MM.1S (cell line): Measurements from ENCODE around the gene GLTPD2.

Source experiments
- EZH2phosphoT487 ChIP-seq: fragments of 300-600 bp; sonication (generic); IDR thresholded peaks from 2 replicates; pipeline ENCODE4 v1.6.1; 2018; ENCODE audit warnings: antibody characterized with exemption, low read length
- TF ChIP-seq, protein P1 (sequence below): fragments of 300-600 bp; sonication (generic); IDR thresholded peaks from 2 replicates; pipeline ENCODE4 v1.5.1; 2016; ENCODE audit warnings: antibody characterized with exemption, low read length, mixed read lengths

DNA sequence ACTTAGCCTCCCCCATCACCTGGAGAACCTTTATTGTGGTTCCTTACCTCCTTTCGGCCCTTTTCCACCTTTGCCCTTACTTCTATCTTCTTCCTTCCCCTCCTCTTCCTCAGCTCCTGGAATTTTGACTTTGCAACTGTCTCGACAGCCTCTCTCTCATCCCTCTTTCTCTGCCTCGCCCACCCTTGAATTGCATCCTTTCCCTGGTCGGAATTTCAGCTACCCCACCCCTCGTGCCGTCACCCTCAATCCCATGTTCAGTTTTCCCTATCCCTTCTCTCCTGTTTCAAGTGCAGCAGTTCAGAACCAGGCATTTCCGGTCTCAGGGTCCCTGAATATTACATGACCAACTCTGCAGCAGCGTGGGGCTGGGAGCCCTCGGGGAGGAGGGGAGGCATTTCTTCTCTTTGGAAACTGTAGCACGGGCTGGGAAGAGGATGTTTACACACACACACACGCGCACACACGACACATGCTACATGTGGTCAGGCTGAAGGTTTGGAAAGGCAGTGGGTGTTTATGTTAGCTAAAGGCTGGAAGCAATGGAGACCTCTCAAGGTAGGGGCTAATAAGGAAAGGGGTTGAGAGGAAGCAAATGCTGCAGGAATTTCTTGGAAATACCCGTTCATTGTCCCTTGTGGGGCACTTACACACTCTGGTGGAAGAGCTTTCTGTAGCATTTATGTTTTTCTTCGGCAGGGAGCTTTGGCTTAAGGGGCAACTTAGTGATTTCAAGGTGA lies 45.3 kb downstream of the GLTPD2 start:
- TF ChIP-seq, protein P1, sequence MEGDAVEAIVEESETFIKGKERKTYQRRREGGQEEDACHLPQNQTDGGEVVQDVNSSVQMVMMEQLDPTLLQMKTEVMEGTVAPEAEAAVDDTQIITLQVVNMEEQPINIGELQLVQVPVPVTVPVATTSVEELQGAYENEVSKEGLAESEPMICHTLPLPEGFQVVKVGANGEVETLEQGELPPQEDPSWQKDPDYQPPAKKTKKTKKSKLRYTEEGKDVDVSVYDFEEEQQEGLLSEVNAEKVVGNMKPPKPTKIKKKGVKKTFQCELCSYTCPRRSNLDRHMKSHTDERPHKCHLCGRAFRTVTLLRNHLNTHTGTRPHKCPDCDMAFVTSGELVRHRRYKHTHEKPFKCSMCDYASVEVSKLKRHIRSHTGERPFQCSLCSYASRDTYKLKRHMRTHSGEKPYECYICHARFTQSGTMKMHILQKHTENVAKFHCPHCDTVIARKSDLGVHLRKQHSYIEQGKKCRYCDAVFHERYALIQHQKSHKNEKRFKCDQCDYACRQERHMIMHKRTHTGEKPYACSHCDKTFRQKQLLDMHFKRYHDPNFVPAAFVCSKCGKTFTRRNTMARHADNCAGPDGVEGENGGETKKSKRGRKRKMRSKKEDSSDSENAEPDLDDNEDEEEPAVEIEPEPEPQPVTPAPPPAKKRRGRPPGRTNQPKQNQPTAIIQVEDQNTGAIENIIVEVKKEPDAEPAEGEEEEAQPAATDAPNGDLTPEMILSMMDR: no peak
- TF ChIP-seq EZH2phosphoT487: no peak
